Omental fat pad (tissue), 4 donors: ENCODE results near the gene IFNA2. TPM values are rescaled to one million over a fixed set of nuclear protein-coding genes. Genes with fewer than 3 reads are reported as not detected.

Experiments
- ATAC-seq: fragments of 150-250 bp; one replicate; pipeline ENCODE4 v1.9.1; 2016; ENCODE audit warnings: mild to moderate bottlenecking, moderate library complexity; ENCODE audit not compliant: low FRiP score
- DNase-seq: peaks from one replicate; pipeline ENCODE4 v3.0.0-alpha.2; 2019; ENCODE audit warnings: low spot score
- CTCF ChIP-seq, 3 donors: fragments of 450-650 bp; IDR thresholded peaks; one replicate each; pipeline ENCODE4 v1.5.1; 2016 to 2017; ENCODE audit warnings: antibody characterized with exemption in 3 of 3, mild to moderate bottlenecking in 3 of 3, moderate library complexity in 2 of 3
- total RNA-seq, 4 donors: library from RNA; depleted of rRNA; stranded (reverse); fragments of >200 nt; gene quantifications; one replicate each; pipeline ENCODE4 v1.1.0, GENCODE V29; 2016

The IFNA2 gene
- total RNA-seq, 4 donors from 2014 or later: 0.75 TPM; not detected in 3

- DNase-seq: no peak
- TF ChIP-seq CTCF (IDR thresholded peaks at IDR 0.05): no peak
- ATAC-seq: peak; percentile 44
Observed at GRCh38 chr9:21402386-21403251, 17.4 kb upstream of the IFNA2 start.

- TF ChIP-seq CTCF (IDR thresholded peaks at IDR 0.05): no peak
- ATAC-seq (no peak), DNase-seq (no peak)
Observed at GRCh38 chr9:21399956-21400355, 14.8 kb upstream of the IFNA2 start.

- no peak for TF ChIP-seq CTCF (IDR thresholded peaks at IDR 0.05)
- ATAC-seq: no peak
- no peak for DNase-seq
Observed at GRCh38 chr9:21398955-21399489, 13.8 kb upstream of the IFNA2 start.

- peak; percentile 33 for DNase-seq
- TF ChIP-seq CTCF (IDR thresholded peaks at IDR 0.05): peak in 1 of 3 donors; percentile 29
Observed at GRCh38 chr9:21395778-21396717, 10.8 kb upstream of the IFNA2 start.

GRCh38 chr9:21392270-21392669 lies 7.1 kb upstream of the IFNA2 start:
- no peak for TF ChIP-seq CTCF (IDR thresholded peaks at IDR 0.05)
- DNase-seq: no peak
- ATAC-seq: no peak

More at GRCh38 chr9:21395778-21396717, 10.8 kb upstream of the IFNA2 start:
- peak; percentile 50 for ATAC-seq

- no peak for DNase-seq
- TF ChIP-seq CTCF (IDR thresholded peaks at IDR 0.05): no peak
- ATAC-seq: no peak
Observed at GRCh38 chr9:21383627-21384026, 1.6 kb downstream of the IFNA2 start.
